CD4-positive, CD25-positive, alpha-beta regulatory T cell (primary cell): ENCODE results near the gene HAGH. TPM values are rescaled to one million over a fixed set of nuclear protein-coding genes. Genes with fewer than 3 reads are reported as not detected.

Source experiments
- ATAC-seq, 2 donors: fragments of 150-1000 bp; cut with Tn5 transposase; one replicate each; pipeline ENCODE4 v1.10.0; 2021; ENCODE audit warnings: low read depth in 2 of 2, moderate number of reproducible peaks in 2 of 2, moderate library complexity in 1 of 2
- DNase-seq, 3 donors: peaks; one replicate each; pipeline versions ENCODE4 v3.0.0 to v3.0.0-alpha.2; 2012 to 2022; ENCODE audit warnings: mixed read lengths in 1 of 3
- H3K27ac ChIP-seq: one replicate; pipeline ENCODE4 v1.7.0; 2013; ENCODE audit warnings: mild to moderate bottlenecking, low read length; ENCODE audit not compliant: insufficient read depth, poor library complexity, severe bottlenecking
- H3K27me3 ChIP-seq: one replicate; pipeline ENCODE4 v1.7.0; 2013; ENCODE audit warnings: low read length; ENCODE audit not compliant: control insufficient read depth, insufficient read depth
- H3K36me3 ChIP-seq: one replicate; pipeline ENCODE4 v1.7.0; 2013; ENCODE audit warnings: mild to moderate bottlenecking, low read length, moderate library complexity; ENCODE audit not compliant: control insufficient read depth, insufficient read depth
- H3K4me1 ChIP-seq: 2 replicates; pipeline ENCODE4 v1.7.0; 2013; ENCODE audit warnings: mild to moderate bottlenecking, low read length; ENCODE audit not compliant: insufficient read depth, control insufficient read depth, poor library complexity, severe bottlenecking
- H3K4me3 ChIP-seq: one replicate; pipeline ENCODE4 v1.7.0; 2013; ENCODE audit warnings: low read depth, mild to moderate bottlenecking, low read length, moderate library complexity
- H3K9me3 ChIP-seq, 2 experiments: 1 replicate in 1 of 2; 2 replicates in 1 of 2; pipeline ENCODE4 v1.7.0; 2013; ENCODE audit warnings: low read length in 2 of 2, mild to moderate bottlenecking in 1 of 2, moderate library complexity in 1 of 2; ENCODE audit not compliant: control insufficient read depth in 2 of 2
- H3K27ac Mint-ChIP-seq, 3 donors: one replicate each; pipeline ENCODE4 v1.8.0; 2020 to 2022; ENCODE audit warnings: mild to moderate bottlenecking in 3 of 3, mixed read lengths in 3 of 3, moderate library complexity in 2 of 3
- H3K27me3 Mint-ChIP-seq: one replicate; pipeline ENCODE4 v1.8.0; 2022; ENCODE audit warnings: mild to moderate bottlenecking, mixed read lengths
- H3K36me3 Mint-ChIP-seq: one replicate; pipeline ENCODE4 v1.8.0; 2020; ENCODE audit warnings: mixed read lengths
- H3K4me1 Mint-ChIP-seq, 4 donors: one replicate each; pipeline ENCODE4 v1.8.0; 2020 to 2022; ENCODE audit warnings: mixed read lengths in 4 of 4, mild to moderate bottlenecking in 1 of 4
- H3K4me3 Mint-ChIP-seq, 4 donors: one replicate each; pipeline ENCODE4 v1.8.0; 2020 to 2022; ENCODE audit warnings: mild to moderate bottlenecking in 4 of 4, mixed read lengths in 4 of 4, moderate library complexity in 3 of 4
- H3K9me3 Mint-ChIP-seq, 7 donors: one replicate each; pipeline ENCODE4 v1.8.0; 2020 to 2022; ENCODE audit warnings: mixed read lengths in 7 of 7, mild to moderate bottlenecking in 3 of 7, moderate library complexity in 2 of 7
- polyA plus RNA-seq, 4 donors: library from polyadenylated mRNA; unstranded; fragments of 300-500 nt; fragmentation: Illumina TruSeq; gene quantifications; one replicate each; pipeline ENCODE4 v1.2.3, GENCODE V29; 2021
- total RNA-seq: library from RNA; stranded (reverse); gene quantifications from one replicate; pipeline ENCODE4 v1.2.3, GENCODE V29; 2022

Gene HAGH
- total and polyA plus RNA-seq, 5 donors from 2014 or later, result 36.1 to 69.1 (median 46.4) TPM

DNA sequence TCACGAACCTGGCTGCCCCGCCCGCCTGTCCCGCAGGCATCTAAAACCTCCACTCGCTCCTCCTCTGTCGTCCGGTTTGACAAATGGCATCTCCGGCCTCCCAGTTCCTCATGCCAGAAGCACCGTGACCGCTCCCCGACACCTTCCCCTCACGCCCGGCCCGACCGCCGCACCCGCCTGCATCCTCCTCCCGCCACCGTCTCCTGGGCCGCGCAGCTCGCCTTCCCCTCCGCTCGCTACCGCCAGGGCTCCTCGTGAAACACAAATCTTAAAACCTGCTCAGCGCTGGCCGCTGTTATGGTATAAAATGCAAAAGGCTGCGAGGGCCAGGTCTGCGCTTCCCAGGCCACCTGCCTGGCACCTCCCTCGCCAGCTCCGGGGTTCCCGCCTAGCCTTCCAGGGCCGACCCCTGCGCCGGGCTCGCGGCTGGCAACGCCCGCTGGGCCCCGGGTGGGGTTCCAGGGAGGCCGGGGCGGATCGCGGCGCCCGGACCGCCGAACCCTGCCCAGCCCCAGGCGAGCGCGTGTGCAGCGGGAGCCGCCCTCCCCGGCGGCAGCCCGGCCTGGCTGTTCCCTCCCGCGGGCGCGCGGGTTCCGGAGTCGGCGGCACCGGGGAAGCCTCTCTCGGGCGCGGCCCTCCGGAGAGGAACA lies 44.7 kb downstream of the HAGH start:
- H3K27ac ChIP-seq, result peak overlapping the region; percentile 74
- Mint-ChIP-seq H3K27ac (peak overlapping the region in 2 of 3 donors; percentile 72 to 93), H3K27me3 (no peaks in the 10 kb centered on the region), H3K4me3 (peak overlapping the region; percentile 88 to 96 (median 92)), H3K36me3 (no peaks in the 10 kb centered on the region), H3K4me1 (peaks cover 0 to 39% (median 6%) of the 10 kb centered on the region in 4 donors), H3K9me3 (no peaks in the 10 kb centered on the region)
- peak in 1 of 2 donors; percentile 1 for ATAC-seq
- DNase-seq, result peak in 2 of 3 donors; percentile 44 to 50
- peaks cover 39% of the 10 kb centered on the region for H3K4me1 ChIP-seq
- no peaks in the 10 kb centered on the region for H3K9me3 ChIP-seq
- H3K27me3 ChIP-seq, result no peaks in the 10 kb centered on the region
- peak overlapping the region; percentile 26 for H3K4me3 ChIP-seq
- H3K36me3 ChIP-seq, result peaks cover 21% of the 10 kb centered on the region

DNA sequence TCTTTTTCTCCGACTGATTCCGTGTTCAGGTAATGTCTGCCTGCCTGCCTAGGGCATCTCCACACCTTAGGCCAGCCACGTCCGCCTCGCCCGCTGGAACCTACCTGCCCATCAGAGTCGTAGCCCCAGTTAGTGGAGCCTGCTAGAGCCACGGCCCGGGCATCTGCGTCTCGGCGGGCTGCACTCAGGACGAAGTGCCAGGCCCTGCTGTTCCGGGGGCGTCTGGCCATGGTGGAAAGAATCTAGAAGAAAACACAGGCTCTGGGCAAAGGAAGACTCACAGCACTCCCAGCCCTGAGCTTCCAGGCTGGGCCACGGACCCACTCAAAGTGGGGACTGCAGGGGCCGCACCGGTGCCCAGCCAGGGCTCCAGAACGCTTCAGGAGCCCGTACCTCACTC lies 45.4 kb downstream of the HAGH start:
- ATAC-seq (no peak), DNase-seq (no peak)
- Mint-ChIP-seq H3K27ac (peak overlapping the region; percentile 5 to 93 (median 72)), H3K4me3 (peak overlapping the region; percentile 88 to 96 (median 92)), H3K4me1 (peaks cover 0 to 39% (median 6%) of the 10 kb centered on the region in 4 donors), H3K36me3 (no peaks in the 10 kb centered on the region), H3K27me3 (no peaks in the 10 kb centered on the region), H3K9me3 (no peaks in the 10 kb centered on the region)
- peak overlapping the region; percentile 47 for H3K27ac ChIP-seq
- peaks cover 39% of the 10 kb centered on the region for H3K4me1 ChIP-seq
- peaks cover 16% of the 10 kb centered on the region for H3K36me3 ChIP-seq
- no peaks in the 10 kb centered on the region for H3K27me3 ChIP-seq
- peak overlapping the region; percentile 26 for H3K4me3 ChIP-seq
- H3K9me3 ChIP-seq, result no peaks in the 10 kb centered on the region

DNA sequence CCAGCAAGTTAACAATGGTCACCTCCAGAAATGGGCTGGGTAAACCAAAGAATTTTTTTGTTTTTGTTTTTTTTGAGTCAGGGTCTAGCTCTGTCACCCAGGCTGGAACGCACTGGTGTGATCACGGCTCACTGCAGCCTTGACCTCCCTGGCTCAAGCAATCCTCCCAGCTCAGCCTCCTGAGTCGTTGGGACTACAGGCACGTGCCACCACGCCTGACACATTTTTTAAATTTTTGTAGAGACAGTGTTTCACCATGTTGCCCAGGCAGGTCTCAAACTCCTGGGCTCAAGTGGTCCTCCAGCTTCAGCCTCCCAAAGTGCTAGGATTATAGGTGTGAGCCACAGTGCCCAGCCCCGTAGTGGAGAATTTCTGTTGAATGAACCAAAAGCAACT lies 46.0 kb downstream of the HAGH start:
- no peak for ATAC-seq
- no peak for DNase-seq
- no peak overlapping the region for H3K27ac ChIP-seq
- no peak overlapping the region for H3K27ac Mint-ChIP-seq
- H3K4me3 ChIP-seq, result no peak overlapping the region
- H3K36me3 Mint-ChIP-seq, result no peaks in the 10 kb centered on the region
- H3K4me1 Mint-ChIP-seq, result peaks cover 0 to 36% (median 6%) of the 10 kb centered on the region in 4 donors
- peak overlapping the region; percentile 88 to 96 (median 92) for H3K4me3 Mint-ChIP-seq
- peaks cover 16% of the 10 kb centered on the region for H3K36me3 ChIP-seq
- H3K27me3 ChIP-seq, result no peaks in the 10 kb centered on the region
- no peaks in the 10 kb centered on the region for H3K27me3 Mint-ChIP-seq
- peaks cover 39% of the 10 kb centered on the region for H3K4me1 ChIP-seq
- H3K9me3 Mint-ChIP-seq, result no peaks in the 10 kb centered on the region
- no peaks in the 10 kb centered on the region for H3K9me3 ChIP-seq

DNA sequence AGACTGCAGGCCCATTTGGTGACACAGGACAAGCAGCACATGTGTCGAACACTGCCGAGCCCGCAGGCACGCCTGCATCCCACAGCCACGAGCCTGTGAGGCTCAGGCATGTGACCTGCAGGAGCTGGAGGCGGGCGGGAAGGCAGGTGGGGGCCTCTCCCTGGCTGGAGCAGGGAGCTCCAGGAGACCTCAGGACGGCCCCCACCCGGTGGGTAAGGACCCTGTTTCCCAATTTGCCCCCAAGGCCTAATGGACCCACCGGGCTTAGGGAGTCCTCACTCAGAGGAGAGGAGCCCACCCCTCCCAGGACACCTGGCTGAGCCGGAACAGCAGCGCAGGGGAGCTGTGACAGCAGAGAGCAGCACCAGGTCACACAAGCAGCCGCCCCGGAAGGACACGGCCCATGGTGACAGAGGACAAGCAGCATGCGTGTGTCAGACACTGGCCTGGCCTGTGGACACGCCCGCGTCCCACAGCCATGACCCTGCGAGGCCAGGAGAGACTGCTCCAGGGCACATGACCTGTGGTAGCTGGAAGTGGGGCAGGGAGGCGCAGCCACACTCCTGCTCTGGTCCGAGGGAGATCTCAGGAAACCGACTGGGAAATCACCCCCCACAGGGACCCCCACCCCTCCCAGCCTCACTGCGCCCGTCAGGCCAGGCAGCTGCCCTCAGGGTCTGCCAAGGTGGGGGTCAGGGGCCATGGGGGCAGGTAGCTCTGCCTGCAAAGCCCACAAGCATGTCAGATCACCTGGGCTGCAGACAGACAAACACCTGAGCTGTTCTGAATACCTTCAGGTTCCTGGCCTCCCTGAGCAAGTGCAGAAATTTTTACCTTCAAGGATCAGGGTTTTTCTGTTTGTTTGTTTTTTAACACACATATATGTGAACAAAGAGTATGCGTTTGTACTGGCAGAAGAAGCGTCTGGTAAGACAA lies 46.6 kb downstream of the HAGH start:
- no peak for DNase-seq
- ATAC-seq, result no peak
- H3K9me3 Mint-ChIP-seq, result no peaks in the 10 kb centered on the region
- Histone ChIP-seq H3K4me1 (peaks cover 38% of the 10 kb centered on the region), H3K27me3 (no peaks in the 10 kb centered on the region), H3K9me3 (no peaks in the 10 kb centered on the region), H3K4me3 (no peak overlapping the region), H3K27ac (no peak overlapping the region), H3K36me3 (peaks cover 19% of the 10 kb centered on the region)
- H3K36me3 Mint-ChIP-seq, result no peaks in the 10 kb centered on the region
- H3K4me3 Mint-ChIP-seq, result peak overlapping the region; percentile 7 to 96 (median 66)
- H3K27ac Mint-ChIP-seq, result no peak overlapping the region
- H3K27me3 Mint-ChIP-seq, result no peaks in the 10 kb centered on the region
- peaks cover 0 to 32% (median 6%) of the 10 kb centered on the region in 4 donors for H3K4me1 Mint-ChIP-seq

DNA sequence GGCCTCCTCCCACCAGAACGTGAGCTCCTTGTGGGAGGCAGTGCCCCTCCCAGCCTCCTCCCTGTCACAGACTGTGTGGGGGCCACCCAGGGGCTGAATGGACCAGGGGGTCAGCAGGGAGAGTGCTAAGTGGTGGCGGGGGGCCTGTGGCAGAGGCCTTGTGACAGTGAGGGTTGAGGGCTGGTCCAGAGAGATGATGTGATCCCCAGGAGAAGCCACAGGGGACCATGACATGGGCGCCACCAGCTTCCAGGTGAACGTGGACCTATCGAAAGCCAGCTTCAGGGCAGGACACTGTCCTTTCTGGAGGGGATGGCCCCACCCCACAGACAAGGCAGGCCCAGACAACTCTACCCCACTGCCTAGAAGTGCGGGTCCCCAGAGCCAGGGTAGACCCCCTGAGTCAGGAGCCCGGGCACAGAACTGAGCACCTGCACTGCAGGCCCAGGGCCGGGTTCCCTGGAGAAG lies 47.4 kb downstream of the HAGH start:
- peaks cover 38% of the 10 kb centered on the region for H3K4me1 ChIP-seq

DNA sequence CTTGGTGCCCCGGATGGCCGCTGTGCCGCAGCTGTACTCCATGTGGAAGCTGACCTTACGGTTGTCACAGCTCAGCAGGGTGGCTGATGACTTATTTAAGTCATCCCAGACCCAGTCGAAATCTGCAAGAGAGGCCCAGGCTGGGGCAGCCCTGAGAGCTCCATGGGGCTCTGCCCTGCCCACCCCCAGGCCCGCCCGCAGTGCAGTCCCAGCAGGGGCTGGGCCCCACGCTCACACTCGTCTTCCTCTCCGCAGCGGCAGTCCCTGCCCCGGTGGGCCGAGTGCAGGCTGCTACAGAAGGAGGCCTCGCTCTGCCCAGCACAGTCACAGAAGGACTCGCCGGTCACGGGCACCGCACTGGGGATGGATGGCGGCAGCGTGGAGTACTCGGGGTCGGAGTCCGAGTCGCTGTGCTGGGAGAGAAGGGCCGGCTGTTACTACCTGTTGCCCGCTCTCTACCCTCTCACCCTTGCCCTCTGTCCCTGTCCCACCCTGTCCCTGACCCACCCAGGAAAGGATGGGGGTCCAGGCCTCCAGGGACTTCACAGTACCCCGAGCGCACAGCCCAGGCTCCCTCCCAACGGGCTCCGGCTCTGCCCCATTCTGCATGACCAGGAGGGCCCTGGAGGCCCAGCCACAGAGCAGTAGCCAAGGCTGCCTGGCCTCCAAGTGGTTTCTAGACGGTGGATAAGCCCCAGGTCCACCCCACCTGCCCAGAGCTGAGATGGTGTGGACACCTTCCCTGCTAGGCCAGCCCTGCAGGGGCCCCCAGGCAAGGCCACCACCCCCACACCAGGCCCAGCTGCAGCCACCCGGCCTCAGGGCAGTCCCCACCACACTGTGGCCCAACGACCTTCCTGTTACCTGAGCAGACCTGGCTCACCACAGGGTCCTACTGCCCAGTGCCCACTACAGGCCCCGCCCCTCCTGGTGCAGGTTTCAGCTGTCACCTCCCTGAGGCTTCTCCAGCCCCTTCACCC lies 48.1 kb downstream of the HAGH start:
- H3K4me3 Mint-ChIP-seq, result peak overlapping the region in 1 of 4 donors; percentile 64
- Histone ChIP-seq H3K4me3 (no peak overlapping the region), H3K27ac (no peak overlapping the region), H3K27me3 (no peaks in the 10 kb centered on the region), H3K36me3 (peaks cover 19% of the 10 kb centered on the region), H3K9me3 (no peaks in the 10 kb centered on the region), H3K4me1 (peaks cover 38% of the 10 kb centered on the region)
- H3K4me1 Mint-ChIP-seq, result peaks cover 0 to 28% (median 4%) of the 10 kb centered on the region in 4 donors
- H3K27me3 Mint-ChIP-seq, result no peaks in the 10 kb centered on the region
- H3K36me3 Mint-ChIP-seq, result no peaks in the 10 kb centered on the region
- ATAC-seq (no peak), DNase-seq (no peak)
- no peak overlapping the region for H3K27ac Mint-ChIP-seq
- H3K9me3 Mint-ChIP-seq, result no peaks in the 10 kb centered on the region

More for the DNA sequence above, 47.4 kb downstream of the HAGH start:
- H3K36me3 Mint-ChIP-seq, result no peaks in the 10 kb centered on the region
- Histone ChIP-seq H3K36me3 (peaks cover 19% of the 10 kb centered on the region), H3K4me3 (no peak overlapping the region), H3K27ac (no peak overlapping the region), H3K9me3 (no peaks in the 10 kb centered on the region), H3K27me3 (no peaks in the 10 kb centered on the region)
- peaks cover 0 to 31% (median 5%) of the 10 kb centered on the region in 4 donors for H3K4me1 Mint-ChIP-seq
- H3K27me3 Mint-ChIP-seq, result no peaks in the 10 kb centered on the region
- DNase-seq (no peak), ATAC-seq (no peak)
- no peaks in the 10 kb centered on the region for H3K9me3 Mint-ChIP-seq
- peak overlapping the region in 2 of 4 donors; percentile 48 to 64 for H3K4me3 Mint-ChIP-seq
- H3K27ac Mint-ChIP-seq, result no peak overlapping the region
